NCI-H146 treated with DMSO at 0.1 percent for 48 hours (cell line): ENCODE results near the gene SMOC1.
A peak's percentile ranks its signal among the peaks of the same experiment; 100 is the strongest.

Experiments used
- DNase-seq: peaks from one replicate; lab custom pipeline; 2025; ENCODE audit not compliant: unreplicated experiment; lab: John Stamatoyannopoulos, UW

The SMOC1 gene, protein sequence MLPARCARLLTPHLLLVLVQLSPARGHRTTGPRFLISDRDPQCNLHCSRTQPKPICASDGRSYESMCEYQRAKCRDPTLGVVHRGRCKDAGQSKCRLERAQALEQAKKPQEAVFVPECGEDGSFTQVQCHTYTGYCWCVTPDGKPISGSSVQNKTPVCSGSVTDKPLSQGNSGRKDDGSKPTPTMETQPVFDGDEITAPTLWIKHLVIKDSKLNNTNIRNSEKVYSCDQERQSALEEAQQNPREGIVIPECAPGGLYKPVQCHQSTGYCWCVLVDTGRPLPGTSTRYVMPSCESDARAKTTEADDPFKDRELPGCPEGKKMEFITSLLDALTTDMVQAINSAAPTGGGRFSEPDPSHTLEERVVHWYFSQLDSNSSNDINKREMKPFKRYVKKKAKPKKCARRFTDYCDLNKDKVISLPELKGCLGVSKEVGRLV

DNA sequence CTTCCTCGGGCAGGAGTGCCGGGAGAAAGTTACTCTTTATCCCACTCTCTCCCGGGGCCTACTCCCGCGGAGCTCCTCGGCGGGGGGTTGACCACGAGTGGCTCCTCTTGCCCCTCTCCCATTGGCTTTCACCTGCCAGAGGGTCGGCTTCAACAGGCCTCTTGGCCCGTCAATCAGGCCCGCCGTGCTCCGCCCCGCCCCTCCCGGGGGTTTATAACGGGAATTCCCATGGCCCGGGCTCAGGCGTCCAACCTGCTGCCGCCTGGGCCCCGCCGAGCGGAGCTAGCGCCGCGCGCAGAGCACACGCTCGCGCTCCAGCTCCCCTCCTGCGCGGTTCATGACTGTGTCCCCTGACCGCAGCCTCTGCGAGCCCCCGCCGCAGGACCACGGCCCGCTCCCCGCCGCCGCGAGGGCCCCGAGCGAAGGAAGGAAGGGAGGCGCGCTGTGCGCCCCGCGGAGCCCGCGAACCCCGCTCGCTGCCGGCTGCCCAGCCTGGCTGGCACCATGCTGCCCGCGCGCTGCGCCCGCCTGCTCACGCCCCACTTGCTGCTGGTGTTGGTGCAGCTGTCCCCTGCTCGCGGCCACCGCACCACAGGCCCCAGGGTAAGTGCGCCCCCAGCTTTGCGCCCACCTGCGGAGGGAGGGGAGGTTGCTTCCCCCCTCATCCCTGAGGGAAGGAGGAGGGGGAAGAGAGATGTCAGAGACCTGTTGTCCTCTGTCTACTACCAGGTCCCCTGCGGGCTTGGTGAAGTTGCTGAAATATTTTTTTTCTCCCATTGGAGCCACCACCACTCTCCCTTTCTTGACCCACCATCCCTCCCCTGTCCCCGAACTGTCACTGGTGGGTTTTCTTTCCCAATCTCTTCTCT lies at the start of gene SMOC1:
SMOC1 (plus strand) TSS at position 242 of the 869 bp plus-strand sequence; CDS start at position 505, 263 bp downstream.
- DNase-seq, result peak; percentile 58

DNA sequence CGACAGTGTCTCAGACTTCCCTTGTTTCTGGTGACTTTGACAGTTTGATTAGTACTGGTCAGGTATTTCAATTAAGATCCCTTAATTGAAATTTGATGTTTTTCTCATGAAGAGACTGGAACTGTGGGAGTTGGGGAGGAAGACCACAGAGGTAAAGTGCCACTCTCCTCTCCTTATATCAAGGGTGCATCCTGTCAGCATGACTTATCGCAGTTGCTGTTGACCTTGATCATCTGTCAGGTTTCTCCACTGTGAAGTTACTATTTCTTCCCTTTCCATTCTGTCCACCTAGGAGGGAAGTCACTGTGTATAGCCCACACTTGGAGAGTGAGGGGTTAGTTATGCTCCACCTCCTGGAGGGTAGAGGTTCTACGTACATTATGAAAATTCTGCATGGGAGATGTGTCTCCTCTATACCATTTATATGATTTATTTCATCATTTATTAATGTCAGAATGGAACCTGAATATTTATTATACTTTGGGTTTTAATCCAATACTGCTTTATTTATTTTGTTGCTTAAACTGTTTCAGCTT lies 40.3 kb upstream of the SMOC1 start:
- DNase-seq, result no peak

DNA sequence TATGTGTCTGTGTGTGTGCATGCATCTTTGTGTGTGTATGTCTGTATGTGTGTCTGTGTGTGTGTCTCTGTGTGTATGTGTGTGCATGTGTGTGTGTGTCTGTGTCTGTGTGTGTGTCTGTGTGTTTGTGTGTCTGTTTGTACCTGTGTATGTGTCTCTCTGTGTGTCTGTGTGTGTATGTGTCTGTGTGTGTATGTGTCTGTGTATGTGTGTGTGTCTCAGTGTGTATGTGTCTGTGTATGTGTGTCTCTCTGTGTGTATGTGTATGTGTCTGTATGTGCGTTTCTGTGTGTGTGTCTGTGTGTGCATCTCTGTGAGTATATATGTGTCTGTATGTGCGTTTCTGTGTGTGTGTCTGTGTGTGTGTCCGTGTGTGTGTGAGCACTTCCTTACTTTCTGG lies 39.6 kb upstream of the SMOC1 start:
- DNase-seq, result no peak

DNA sequence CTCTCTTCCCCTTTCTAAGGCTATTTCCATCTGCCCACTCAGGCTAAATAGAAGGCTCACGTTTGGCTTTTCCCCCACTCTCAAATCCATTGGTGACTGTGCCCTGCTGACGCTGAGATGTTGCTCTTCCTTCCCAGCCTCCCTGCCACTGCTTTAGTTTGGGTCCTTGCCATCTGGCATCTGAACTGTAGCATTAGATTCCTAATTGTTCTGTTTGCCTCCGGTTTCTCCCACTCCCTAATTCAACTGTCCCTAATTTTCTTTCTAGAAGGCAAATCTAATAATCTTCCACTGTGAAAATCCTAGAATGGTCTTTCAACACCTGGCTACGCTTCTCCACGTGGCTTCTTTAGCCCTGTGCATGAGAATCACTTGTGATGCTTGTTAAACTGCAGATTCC lies 37.6 kb upstream of the SMOC1 start:
- no peak for DNase-seq

DNA sequence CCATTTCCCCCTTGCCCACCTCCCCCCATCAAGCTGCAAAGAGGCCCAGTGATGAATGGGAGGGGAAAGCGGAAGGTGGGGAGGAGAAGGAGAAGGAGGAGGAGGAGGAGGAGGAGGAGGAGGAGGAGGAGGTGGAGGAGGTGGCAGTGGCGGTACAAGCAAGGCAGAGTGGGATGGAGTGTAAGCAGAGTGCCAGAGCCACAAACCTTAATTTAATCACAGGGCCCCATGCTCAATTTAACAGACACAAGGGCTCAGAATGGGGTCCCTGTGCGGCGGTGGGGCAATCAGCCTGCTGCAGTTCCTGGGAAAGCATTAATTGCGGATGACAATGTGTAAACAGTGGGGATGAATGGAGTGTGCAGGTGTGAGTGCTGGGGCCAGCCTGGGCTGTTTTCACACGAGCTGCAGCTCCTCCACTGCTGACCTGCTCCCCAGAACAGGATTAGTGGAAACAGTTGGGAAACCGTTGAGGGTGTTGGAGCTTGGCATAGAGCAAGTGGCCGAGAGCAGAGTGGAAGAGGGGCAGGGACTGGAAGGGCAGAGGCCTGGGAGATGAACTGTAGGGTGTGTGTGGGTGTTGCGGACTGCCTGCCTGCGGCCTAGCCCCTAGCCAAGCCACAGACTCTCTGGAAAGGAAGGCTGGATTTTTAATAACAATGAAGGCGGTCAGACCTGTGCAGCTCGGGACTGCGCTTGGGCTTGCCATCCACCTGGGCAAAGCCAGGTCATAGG lies 36.4 kb upstream of the SMOC1 start:
- DNase-seq, result peak; percentile 92

DNA sequence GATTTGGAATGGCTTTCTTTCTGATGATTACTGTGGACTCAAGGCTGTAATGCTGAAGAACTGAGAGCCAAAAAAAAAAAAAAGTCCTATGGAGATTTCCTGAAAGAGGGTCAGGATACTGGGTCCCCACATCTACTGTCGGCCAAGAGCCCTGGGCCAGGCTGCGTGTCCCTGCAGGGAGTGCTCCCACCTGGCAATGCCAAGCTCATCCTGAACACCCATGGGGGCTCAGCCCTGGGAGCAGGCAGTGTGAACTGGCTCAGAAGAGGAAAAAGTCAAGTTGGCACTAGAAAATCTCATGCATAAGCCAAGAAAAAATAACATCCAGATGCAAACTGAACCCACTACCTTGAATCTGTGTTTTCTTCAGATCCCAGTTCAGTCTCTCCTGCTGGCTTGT lies 35.0 kb upstream of the SMOC1 start:
- no peak for DNase-seq

DNA sequence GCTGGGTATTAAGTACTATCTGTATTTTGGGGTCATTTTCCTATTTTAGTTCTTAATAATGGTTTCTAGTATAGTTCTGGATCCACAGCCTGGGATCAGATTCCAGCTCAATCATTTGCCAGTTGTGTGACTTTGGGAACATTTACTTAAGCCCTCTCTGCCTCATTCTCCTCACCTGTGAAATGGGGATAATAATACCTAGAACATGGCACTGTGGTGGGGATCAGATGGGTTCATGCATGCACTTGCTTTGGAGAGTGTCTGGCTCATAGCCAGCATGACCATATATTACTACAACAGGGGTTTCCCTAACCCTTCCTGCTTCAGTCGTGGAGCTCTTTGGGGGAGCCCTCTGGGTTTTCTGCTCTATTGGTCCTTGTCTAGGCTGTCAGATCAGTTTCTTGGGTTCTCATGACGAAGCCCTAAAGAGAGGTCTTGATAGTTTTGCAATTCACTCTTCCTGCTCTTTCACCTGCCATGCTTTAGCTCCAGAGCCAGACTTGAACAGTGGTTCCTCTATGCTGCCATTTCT lies 34.1 kb upstream of the SMOC1 start:
- DNase-seq, result no peak

DNA sequence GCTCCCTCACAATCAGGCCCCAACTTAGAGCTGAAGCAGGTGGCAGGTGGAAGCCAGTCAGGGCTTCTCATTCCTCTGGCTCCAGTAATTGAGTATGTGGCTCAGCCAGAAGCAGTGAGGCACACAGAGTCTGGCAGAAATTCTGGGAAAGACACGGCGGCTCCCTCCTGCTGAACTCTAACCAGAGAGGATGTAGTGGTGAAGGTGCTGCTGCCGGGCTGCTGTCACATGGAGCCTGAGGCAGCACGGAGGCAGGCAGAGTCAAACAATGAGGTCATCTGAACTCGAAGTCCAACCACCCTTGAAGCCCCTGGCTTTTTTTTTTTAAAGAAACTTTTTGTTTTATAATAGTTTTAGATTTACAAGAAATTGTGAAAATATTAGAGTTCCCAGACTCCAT lies 33.4 kb upstream of the SMOC1 start:
- peak; percentile 9 for DNase-seq

DNA sequence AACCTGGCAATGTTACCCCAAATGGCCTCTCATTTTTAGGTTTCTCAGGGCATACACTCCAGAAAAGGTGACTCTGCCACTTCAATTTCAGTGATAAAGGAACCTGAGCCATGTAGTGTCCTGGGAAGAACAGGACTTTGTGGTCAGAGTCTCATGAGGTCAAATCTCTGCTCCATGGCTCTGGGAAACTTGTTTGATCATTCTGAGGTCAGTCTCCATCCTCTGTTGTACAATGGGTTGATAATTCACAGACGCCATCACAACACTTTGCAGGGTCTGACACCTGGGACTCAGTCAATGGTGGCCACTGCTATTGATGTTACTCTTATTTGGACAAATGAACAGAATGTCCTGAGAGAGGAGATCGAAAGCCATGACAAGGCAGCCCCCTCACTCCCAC lies 31.1 kb upstream of the SMOC1 start:
- no peak for DNase-seq

DNA sequence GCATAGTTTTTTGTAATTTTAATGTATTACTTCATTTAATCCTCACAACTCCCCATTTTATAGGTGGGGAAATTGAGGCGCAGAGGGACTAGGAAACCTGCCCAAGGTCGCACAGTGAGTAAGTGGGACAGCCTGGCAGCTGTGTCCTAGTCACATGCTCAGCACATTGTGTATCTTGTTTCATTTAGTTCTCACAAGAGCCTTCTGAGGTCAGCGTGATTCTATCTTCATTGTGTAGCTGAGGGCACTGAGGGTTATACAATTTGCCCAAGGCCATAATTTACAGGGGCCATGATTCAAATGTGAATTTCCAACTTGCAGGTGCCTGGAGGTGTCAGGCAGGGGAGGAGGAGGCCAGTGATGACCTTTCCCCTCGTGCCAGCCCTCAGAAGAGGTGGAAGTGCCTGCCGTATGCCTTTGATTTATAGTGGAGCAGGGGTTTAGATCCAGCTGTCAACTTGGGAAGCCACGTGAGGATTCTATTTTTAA lies 30.3 kb upstream of the SMOC1 start:
- peak; percentile 88 for DNase-seq

DNA sequence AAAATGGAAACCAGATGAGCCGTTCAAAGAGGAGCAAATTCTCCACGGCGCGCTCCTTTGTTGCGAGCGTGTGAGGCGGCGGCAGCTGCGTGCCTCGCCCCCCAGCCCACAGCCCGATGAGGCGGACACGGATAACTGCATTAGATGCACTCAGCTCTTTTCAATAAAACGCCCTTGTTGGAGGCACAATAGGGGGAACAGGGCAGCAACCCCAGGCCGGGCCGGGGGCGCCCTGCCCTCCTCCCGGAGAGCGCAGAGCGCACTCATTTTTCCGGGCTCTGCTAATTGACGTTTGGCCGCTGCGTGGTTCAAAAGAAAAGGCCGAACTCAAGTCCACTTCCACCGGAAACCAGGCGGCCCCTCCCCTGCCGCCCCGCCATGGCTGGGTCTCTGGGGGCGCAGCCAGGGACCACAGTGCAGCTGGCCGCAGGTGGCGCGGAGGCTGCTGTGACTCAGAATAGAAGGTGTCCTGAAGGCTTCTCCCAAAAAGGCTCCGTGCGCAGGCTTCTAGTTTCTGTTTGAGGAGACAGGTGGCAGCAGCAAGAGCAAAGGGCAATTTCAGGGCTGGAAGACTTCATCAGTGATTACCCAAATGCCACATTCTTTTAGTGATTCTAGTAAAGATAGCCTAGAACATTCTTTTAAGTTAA lies 29.0 kb upstream of the SMOC1 start:
- DNase-seq, result no peak

DNA sequence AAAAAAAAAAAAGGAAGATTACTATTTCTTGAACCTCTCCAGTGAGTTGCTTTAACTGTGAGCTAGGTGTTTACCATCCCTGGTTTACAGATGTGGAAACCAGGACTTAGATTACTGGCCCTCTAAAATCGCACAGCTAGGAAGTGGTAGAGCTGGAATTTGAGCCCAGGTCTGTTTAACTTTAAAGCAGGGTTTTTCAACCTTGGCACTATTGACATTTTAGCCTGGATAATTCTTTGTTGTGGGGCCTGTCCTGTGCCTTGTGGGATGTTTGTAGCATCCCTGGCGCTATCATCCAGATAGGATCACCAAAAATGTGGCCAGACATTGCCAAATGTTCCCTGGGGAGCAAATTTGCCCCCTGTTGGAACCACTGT lies 28.5 kb upstream of the SMOC1 start:
- no peak for DNase-seq

DNA sequence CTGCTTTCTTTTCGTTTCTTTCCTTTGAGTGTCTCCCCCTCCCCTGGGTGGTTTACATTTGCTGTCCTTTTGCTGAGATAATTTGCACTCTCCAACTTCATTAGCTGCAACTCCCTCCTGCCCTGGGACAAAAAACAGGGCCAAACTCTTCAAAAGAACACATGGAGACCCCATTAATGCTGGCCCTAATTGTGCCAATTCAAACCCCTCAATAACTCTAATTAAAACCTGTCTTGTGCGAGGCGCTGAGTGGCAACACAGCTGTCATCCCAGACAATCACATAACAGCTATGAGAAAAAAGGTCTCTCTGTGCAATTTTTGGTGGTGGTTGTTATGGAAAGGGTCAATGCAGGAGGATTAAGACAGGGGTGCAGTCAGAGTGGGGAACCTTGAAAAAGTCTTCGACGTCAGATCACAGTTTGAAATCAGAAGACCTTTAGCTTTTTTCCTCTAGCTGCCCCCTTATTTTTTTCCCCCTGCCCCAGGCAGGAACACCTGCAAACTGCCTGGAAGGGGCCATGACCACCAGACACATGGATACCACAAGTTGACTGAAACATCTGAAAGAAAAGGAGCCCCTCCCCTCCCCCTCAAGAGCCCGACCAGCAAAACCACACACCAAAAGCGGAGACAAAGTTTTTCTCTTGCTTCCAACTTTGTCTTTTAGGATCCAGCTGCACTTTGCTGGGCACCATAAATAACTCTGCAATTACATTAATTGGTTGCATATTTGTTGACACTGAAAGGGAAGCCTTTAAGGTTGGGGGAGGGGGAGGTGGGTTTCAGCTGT lies 26.5 kb upstream of the SMOC1 start:
- DNase-seq, result no peak

DNA sequence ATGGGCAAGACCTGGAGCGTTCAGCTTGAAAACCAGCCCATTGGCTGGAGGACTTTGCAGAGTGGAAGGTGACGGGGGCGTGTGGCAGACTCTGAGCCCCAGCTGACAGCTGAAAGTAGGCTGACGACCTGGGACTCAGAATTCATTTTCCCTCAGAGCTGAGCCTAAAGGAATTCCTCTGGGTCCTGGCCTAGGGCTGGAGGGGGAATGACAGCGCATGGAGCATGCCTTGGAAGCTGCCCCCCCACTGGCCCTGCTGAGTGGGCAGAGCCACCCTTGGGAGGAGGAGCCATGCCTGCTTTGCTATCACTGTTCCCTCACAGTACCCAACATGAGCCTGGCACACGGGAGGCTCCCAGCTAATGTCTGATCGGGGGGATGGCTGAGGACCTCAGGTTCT lies 25.4 kb upstream of the SMOC1 start:
- no peak for DNase-seq

DNA sequence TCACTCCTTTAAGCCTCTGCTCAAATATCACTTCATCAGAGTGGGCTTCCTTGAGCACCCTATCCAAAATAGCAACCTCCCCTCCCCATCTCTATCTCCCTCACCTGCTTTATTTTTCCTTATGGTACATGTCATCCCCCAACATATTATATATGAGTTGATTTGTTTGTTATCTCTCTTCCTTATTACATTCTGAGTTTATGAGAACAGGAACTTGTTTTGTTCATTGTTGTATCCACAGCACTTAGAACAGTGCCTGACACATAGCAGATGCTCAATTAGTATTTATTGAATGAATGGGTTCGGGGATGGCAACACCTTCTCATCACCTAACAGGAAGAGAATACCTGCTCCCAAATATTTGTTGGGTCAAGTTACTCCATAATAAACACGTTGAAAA lies 24.6 kb upstream of the SMOC1 start:
- no peak for DNase-seq

DNA sequence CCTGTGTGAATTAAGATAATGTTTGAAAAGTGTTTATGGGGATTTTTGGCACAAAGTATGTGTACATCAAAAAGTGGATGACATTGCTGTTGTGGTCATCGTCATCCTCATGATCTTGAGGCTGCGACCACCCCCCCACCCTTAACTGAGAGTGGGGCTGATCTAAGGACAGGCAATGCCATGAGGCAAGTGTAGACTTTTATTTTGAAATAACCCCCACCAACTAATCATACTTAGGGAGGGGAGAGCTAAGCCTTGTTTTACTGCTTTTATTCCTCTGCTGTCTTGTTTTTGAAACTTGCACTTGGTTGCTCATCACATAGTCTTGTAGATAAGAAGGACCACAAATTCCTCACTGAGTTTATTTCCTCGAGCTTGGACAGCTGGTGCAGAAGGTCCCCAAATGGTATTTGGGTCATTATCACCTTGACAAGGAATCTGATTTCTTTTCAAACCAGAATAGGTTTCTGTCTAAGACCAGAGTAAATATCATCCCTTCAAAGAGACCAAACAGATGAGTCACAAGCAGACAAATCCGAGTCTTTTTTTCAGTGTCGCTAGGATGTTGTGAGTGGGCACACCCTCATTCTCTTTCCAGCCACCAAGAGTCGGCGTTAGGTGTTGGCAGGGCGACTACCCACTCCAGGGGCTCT lies 23.9 kb upstream of the SMOC1 start:
- DNase-seq, result no peak

DNA sequence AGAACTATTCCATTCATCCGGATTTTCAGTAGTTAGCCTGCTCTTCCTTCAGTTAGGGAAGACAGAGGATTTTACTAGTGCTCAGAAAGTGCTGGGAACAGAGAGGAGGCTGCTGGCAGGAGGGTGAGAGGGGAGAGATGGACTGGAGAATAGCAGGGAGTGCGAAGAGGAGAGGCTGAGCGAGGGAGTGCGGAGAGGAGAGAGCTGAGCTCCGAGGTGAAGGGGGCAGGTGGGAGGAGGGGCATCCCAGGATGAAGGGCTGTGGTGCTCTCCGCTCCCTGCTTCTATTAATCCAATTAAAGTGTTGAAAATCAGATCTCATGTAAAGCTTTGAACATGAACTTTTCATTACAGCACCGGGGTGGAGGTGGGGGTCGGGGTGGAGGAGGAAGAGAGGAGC lies 20.4 kb upstream of the SMOC1 start:
- no peak for DNase-seq

DNA sequence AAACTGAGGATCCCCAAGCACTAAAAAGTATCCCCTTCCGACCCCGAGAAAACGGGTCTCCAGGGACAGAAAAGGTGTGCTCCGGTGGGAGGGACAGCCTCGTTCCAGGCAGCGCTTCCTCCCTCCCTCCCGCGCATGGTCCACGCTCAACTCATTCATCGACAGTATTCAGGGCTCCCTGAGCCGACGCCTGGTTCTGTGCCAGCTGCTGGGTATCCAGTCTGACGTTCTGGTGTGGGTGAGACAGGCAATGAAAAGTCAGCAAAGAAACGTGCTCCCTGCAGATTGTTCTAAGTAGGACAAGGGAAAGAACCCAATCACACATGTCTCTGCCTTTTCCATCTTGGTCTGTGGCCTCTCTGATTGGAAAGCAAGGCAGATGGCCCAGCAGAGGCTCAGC lies 19.6 kb upstream of the SMOC1 start:
- no peak for DNase-seq

DNA sequence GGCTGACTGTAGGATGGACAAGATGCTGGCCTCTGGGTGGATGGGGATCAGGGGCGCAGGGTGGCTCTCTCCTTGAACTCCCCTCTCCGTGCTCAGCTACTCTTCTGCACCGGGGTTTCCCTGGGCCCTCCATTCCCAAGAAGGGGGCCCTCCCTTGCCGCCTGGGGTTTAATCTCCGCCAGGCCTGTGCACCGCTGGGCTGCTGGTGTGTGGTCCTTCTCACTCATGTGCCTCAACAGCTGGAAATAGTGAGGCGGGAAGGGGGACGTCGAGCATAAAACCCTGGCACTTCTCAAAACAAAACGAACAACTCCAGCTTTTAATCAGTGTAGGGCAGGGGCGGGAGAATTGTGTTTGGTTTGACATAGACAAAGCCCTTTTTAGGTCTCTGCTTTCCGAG lies 19.0 kb upstream of the SMOC1 start:
- no peak for DNase-seq
